Fibroblast of skin of right quadriceps (primary cell): ENCODE results near the gene DUSP22.

Experiments
- DNase-seq: peaks from one replicate; pipeline ENCODE4 v3.0.0-alpha.2; 2013

Gene DUSP22

GRCh38 chr6:398558-399078 is 106.3 kb downstream of the DUSP22 start:
- no peak for DNase-seq

- no peak for DNase-seq
Observed at GRCh38 chr6:399785-400534, 107.7 kb downstream of the DUSP22 start.

GRCh38 chr6:400815-401214 is 108.5 kb downstream of the DUSP22 start:
- no peak for DNase-seq
